Hematopoietic multipotent progenitor cell treated with erythropoietin and hydrocortisone succinate and interleukin-3 and kit ligand, for 4 days (in vitro differentiated cells): Measurements from ENCODE around the gene CCNO.

Source experiments
- DNase-seq: peaks from one replicate; pipeline ENCODE4 v3.0.0-alpha.2; 2015

The CCNO gene, protein sequence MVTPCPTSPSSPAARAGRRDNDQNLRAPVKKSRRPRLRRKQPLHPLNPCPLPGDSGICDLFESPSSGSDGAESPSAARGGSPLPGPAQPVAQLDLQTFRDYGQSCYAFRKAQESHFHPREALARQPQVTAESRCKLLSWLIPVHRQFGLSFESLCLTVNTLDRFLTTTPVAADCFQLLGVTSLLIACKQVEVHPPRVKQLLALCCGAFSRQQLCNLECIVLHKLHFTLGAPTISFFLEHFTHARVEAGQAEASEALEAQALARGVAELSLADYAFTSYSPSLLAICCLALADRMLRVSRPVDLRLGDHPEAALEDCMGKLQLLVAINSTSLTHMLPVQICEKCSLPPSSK

DNA sequence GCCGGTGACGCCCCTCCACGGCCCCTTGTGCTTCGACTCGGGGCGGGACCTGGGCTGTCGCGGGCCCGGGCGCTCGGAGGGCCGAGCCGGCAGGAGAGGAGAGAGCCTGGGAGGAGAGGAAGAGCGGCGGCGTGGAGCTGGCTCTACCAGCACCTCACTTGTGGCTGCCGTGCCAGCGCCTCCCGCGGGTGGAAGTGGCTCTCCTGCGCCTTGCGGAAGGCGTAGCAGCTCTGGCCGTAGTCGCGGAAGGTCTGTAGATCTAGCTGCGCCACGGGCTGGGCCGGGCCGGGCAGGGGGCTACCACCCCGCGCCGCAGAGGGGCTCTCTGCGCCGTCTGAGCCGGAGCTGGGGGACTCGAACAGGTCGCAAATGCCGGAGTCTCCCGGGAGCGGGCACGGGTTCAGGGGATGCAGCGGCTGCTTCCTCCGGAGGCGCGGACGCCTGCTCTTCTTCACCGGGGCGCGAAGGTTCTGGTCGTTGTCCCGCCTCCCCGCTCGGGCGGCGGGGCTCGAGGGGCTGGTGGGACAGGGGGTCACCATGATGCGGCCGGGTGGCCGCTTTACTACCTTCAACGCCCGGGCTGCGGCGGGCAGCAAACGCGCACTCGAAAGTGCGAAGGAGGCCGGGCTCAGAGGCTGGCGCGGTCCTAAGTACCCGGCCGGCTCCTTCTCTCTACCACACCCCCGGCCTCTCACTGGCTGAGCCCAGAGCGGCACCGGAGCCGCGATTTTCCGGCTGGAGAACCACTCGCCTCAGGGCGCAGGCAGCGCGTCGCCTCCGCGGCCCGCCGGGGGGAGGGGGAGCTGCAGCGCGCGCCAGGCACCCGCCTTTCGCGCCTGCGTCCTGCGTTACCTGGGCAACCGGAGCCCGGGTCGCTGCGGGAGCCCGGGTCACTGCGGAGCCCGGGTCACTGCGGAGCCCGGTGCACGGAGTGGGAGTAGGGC is at the start of gene CCNO:
CCNO (minus strand) TSS at position 624 of the 944 bp plus-strand sequence; CDS start at position 539, 85 bp downstream.
- peak; percentile 78 for DNase-seq

DNA sequence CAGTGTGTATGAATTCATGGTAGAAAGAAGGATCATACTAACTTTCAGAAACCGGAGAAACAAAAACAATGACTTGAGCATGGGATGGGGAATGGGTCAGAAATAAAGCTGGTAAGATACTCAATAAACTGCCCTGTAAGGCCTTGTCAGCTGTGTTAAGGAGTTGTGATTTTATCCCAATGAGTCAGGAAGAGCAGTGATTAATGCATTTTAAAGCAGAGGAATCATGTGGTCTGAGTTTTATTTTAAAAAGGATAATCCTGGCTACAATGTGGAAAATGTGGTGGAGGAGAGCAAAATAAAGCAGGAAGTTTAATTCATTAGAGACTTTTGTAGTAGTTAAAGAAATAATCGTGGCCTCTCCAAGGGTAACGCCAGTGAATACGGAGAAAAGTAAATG is 45.4 kb upstream of the CCNO start:
- no peak for DNase-seq

GRCh38 chr5:55276771-55277170 is 43.4 kb upstream of the CCNO start:
- DNase-seq = no peak

GRCh38 chr5:55258339-55258738 is 24.9 kb upstream of the CCNO start:
- no peak for DNase-seq

DNA sequence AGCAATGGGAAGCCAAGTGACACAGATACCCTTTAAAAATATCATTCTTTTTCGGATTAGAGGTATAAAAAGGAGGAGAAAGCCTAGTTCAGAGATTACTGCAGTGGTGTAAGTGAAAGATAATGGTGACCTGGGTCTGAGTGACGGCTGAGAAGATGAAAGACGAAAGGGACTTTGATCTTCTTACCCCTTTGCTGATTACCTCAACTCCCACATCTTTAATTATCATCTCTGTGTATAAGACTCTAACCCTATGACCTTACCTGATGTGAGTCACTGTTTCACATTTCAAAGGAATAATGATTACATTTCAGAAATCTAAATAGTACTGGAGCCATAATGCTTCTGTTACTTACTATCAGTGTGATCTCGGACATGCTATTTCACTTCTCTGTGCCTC is 21.4 kb upstream of the CCNO start:
- DNase-seq = no peak

- no peak for DNase-seq
Measured at GRCh38 chr5:55250064-55250463, 16.7 kb upstream of the CCNO start.

GRCh38 chr5:55241746-55242145 is 8.3 kb upstream of the CCNO start:
- no peak for DNase-seq

DNA sequence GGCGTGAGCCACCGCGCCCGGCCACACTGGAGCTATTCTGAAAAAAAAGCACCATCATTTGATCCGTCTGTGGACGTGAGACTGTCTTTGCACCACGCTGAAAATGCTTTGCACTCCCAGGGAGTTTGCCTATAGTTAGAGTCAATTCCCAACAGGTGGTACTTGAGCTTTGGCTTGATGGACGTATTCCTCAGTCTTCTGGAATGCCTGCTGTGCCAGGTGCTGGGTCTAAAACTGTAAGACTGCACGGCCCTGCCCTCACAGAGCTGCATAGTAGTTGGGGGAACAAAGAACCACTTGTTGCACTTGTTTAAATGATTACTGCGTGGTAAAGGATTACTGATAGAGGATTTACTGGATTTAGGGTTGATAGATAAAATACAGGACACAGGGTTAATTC is 3.4 kb upstream of the CCNO start:
- DNase-seq = no peak

- peak; percentile 42 for DNase-seq
Measured at GRCh38 chr5:55234121-55234700, 803 bp upstream of the CCNO start.

DNA sequence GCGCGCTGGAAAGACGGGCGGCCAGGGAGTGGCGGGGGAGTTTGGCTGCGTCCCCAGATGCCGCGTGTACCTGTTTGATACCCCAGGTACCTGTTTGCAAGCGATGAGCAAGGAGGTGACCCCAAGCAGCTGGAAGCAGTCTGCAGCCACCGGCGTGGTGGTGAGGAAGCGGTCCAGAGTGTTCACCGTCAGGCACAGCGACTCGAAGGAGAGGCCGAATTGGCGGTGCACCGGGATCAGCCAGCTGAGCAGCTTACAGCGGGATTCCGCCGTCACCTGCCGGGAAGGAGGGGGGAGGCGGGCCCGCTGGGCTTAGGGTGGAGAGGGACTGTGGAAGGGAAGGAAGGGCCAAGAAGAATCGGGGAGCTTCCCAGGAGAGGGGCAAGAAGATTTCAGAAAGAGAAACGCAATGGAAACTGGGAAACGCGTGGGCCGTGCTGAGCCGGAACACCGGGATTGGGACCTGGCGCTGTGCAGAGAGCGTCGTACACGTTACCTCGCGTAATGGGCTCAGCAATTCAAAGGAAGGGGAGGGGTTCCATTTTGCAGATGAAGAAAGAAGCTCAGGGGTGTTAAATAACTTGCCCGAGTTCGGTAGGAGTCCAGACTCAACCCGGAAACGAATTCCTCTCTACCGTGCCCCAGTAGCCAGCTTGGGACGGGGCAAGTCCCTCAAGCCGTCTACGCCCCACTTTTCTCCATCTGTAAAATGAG is 980 bp downstream of the CCNO start:
- no peak for DNase-seq

DNA sequence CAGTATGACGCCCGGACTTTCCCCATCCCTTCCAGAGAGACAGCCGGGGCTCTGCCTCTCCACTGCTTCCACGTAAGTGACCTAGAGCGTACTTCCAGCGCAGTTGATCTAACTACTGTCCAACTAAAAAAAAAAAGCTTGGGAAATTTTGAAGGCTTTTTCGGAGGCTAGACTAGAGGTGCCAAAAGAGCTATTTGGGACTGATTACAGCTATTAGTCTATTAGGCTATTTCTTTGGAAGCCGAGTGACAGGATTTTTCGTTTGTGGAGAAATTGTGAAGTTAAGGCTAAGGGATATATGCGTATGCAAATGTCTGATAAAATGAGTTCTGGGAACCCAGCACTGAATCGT is 1.5 kb downstream of the CCNO start:
- no peak for DNase-seq

GRCh38 chr5:55231029-55231918 is 2.1 kb downstream of the CCNO start:
- peak; percentile 52 for DNase-seq

- DNase-seq = no peak
Measured at GRCh38 chr5:55230086-55230629, 3.2 kb downstream of the CCNO start.

DNA sequence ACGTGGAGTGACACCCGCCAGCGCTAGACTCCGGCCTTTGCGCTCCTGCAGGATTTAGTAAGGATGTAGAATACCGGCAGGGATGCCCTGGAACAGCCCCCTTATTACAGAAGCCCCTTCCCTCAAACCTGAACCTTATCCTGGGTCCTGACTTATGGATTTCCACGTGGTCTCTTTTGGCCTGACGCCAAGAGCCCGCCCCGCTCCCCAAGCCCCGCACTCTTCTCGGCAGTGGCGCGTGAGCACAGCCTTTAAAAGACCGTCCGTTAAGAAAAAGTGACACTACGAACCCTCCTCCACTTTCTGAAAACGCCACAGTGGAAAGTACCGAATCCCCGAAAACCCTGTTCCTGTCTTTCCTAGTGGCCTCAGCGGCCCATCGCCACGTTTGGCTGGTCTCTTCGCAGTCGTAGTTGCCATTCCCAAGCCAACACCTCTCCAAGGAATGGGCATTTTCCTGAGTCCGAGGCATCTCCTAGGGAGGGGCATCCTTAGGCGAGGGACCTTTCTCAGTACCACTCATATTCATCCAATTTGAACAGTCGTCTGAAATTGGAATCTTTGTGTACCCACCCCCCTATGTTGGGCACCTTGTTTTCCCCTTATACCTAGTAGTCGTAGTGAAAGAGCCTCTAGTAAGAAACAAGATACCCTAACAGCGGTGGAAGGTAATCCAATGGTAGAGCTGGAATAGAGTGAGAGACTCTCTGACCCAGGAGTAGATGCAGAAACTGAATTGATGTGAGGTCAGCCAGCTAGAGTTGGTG is 5.6 kb downstream of the CCNO start:
- no peak for DNase-seq

GRCh38 chr5:55226934-55227663 is 6.3 kb downstream of the CCNO start, which contains the start of gene MCIDAS:
MCIDAS (minus strand) TSS chr5:55227315; CDS start chr5:55227138, 177 bp downstream.
- DNase-seq = peak; percentile 57

DNA sequence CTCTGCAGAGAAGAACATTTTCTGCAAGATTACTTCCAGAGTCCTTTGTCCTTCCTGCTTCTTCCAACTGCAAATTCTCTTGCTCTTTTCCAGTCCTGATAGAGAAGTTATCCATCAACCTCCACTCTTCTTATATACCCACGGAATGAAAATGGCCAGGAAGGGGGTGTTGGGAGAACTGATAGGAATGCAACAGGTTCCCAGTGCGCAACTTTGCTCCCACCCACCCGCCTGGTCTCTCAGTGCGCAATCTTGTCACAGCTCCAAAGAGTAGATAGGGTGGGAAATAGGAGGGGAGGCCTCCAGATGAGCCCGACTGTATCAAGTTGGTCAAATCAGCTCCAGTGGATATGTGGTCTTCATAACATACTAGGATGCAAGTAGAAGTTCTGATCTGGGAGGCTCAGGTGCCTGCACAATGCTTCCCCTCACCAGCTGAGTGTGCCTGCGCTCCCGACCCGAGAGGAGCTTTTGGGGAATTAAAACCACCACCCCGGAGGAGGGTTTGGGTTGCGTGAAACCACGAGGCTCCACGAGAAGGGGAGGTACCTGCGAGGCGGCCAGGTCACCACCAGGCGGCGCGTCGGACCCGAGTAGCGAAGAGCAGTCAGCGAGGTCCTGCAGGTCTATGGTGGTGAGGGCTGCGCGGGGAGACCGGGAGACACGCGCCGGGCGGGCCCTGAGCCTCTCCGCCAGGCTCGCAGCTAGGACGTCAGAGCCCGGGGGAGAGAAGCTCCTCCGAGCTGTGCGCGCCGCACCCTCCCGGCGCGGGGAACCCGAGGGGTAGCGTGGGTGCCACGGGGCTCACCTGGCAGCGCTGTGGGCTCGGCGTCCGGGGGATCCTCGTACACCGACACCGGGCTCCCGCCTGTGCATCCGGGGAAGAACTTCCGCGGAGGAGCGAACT is 7.1 kb downstream of the CCNO start:
- peak; percentile 84 for DNase-seq

- DNase-seq = no peak
Measured at GRCh38 chr5:55225346-55225745, 8.1 kb downstream of the CCNO start.

- no peak for DNase-seq
Measured at GRCh38 chr5:55223812-55224240, 9.6 kb downstream of the CCNO start.
